A673 (cell line): ENCODE results near the gene CSTA. TPM values are rescaled to one million over a fixed set of nuclear protein-coding genes. Genes with fewer than 3 reads are reported as not detected.

Experiments used
- BruUV-seq: library from RNA; stranded (reverse); fragments of 400-500 nt; replicated peaks from 2 replicates; lab custom pipeline; 2021; lab: Mats Ljungman, UMichigan
- CTCF ChIA-PET: fragments of 300-600 bp; sonication (Branson Sonifier 250); formaldehyde crosslinking; loops from one replicate; lab custom pipeline; 2022; ENCODE audit warnings: antibody characterized with exemption; lab: Charles Lee
- POLR2A ChIA-PET: fragments of 300-600 bp; sonication (Branson Sonifier 250); formaldehyde crosslinking; loops from one replicate; lab custom pipeline; 2022; ENCODE audit warnings: antibody characterized with exemption; ENCODE audit not compliant: low non-redundant PET; lab: Charles Lee
- DNase-seq: peaks from one replicate; pipeline ENCODE4 v3.0.0-alpha.2; 2015; ENCODE audit warnings: low spot score
- H3K27ac ChIP-seq: fragments of 200-600 bp; sonication (generic); 2 replicates; pipeline ENCODE4 v1.5.1; 2016; ENCODE audit warnings: mixed run types, low read depth, mild to moderate bottlenecking, mixed read lengths, antibody characterized with exemption, low read length; ENCODE audit not compliant: poor library complexity, severe bottlenecking
- H3K27me3 ChIP-seq: fragments of 200-600 bp; sonication (generic); replicated peaks from 2 replicates; pipeline ENCODE4 v1.6.1; 2017; ENCODE audit warnings: mixed run types, low read depth, mild to moderate bottlenecking, mixed read lengths, antibody characterized with exemption, low read length; ENCODE audit not compliant: insufficient read depth, poor library complexity
- H3K36me3 ChIP-seq: fragments of 200-600 bp; sonication (generic); 2 replicates; pipeline ENCODE4 v1.6.1; 2016; ENCODE audit warnings: mixed run types, mild to moderate bottlenecking, mixed read lengths, antibody characterized with exemption, low read length; ENCODE audit not compliant: insufficient read depth, poor library complexity, severe bottlenecking
- H3K4me1 ChIP-seq: fragments of 200-600 bp; sonication (generic); 2 replicates; pipeline ENCODE4 v1.6.1; 2017; ENCODE audit warnings: mixed run types, mild to moderate bottlenecking, mixed read lengths, antibody characterized with exemption, low read length; ENCODE audit not compliant: insufficient read depth, poor library complexity, severe bottlenecking
- H3K4me3 ChIP-seq: fragments of 200-600 bp; sonication (generic); 2 replicates; pipeline ENCODE4 v1.5.1; 2016; ENCODE audit warnings: low read depth, mixed run types, mild to moderate bottlenecking, mixed read lengths, low read length; ENCODE audit not compliant: poor library complexity, severe bottlenecking
- H3K9me3 ChIP-seq: fragments of 200-600 bp; sonication (generic); 2 replicates; pipeline ENCODE4 v1.6.1; 2016; ENCODE audit warnings: mixed run types, low read depth, mild to moderate bottlenecking, mixed read lengths, antibody characterized with exemption, low read length; ENCODE audit not compliant: poor library complexity, severe bottlenecking
- CTCF ChIP-seq: fragments of 300-800, 200-600 bp; sonication (generic); conservative IDR thresholded peaks from 2 replicates; pipeline ENCODE4 v1.5.1; 2017; ENCODE audit warnings: low read depth, mild to moderate bottlenecking, antibody characterized with exemption, low read length, moderate library complexity, mixed read lengths
- EZH2 ChIP-seq: fragments of 200-600 bp; sonication (generic); IDR thresholded peaks from 2 replicates; pipeline ENCODE4 v1.6.1; 2017; ENCODE audit warnings: borderline replicate concordance, low read depth, mild to moderate bottlenecking, mixed read lengths, antibody characterized with exemption, low read length; ENCODE audit not compliant: poor library complexity, severe bottlenecking
- intact Hi-C: fragments of 100-400 bp; cut with micrococcal nuclease; formaldehyde crosslinking; loops from one replicate; pipeline ENCODE4 v1.10.0; 2022; ENCODE audit not compliant: unreplicated experiment
- total RNA-seq: library from RNA; stranded (reverse); gene quantifications from 2 replicates; pipeline ENCODE4 v1.2.3, GENCODE V29; 2021

CSTA gene
- total RNA-seq, 1 experiment from 2014 or later = 6.5 TPM

DNA sequence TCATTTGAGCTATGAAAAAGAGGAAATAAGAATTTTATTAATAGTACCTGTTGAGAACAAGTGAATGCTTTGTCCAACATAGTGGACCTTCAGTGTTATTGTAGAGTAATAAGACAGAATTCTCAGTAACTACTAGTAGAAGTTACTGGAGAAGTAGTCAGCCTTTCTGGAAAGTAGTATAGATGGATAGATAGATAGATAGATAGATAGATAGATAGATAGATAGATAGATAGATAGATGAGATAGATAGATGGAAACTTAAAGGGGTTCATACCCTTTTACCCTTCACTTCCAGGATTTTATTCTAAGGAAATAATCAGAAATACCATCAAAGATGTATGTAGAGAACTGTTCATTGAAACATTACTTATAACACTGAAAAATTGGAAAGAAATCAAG lies 64.1 kb downstream of the CSTA start:
- H3K36me3 ChIP-seq = no peaks in the 10 kb centered on the region
- ChIA-PET POLR2A (interaction anchor here (0.8 kb wide), 1 partner anchor 124 kb away, joined by 4 read pairs; no protein-coding TSS in a partner anchor), CTCF (interaction anchor here (0.7 kb wide), 1 partner anchor 83 kb away, joined by 3 read pairs; no protein-coding TSS in a partner anchor)
- no peaks in the 10 kb centered on the region for H3K27me3 ChIP-seq
- H3K27ac ChIP-seq = no peak overlapping the region
- no peaks in the 10 kb centered on the region for H3K9me3 ChIP-seq
- no peak for DNase-seq
- H3K4me3 ChIP-seq = no peak overlapping the region
- H3K4me1 ChIP-seq = peaks cover 19% of the 10 kb centered on the region
- intact Hi-C loops = no loop called here
- TF ChIP-seq EZH2 (no peak), CTCF (no peak)
- no TSS peak for BruUV-seq

DNA sequence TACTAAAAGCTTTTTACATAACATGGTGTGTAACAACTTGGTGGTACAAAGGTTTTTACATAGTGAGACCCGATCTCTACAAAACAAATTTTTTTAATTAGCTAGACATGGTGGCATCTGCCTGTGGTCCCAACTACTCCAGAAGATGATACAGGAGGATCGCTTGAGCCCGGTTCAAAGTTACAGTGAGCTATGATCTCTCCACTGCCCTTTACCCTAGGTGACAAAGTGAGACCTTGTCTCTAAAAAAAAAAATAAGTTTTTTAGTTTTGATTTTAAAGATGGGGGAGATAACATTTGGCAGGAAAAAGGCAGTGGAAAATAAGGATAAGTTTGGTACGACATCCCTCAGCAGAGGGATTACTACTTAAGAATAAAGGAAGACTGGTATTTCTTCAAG lies 64.8 kb downstream of the CSTA start:
- TF ChIP-seq EZH2 (no peak), CTCF (no peak)
- DNase-seq = no peak
- POLR2A ChIA-PET = interaction anchor here (0.8 kb wide), 1 partner anchor 123 kb away, joined by 4 read pairs; no protein-coding TSS in a partner anchor
- CTCF ChIA-PET = interaction anchor here (0.7 kb wide), 1 partner anchor 83 kb away, joined by 3 read pairs; no protein-coding TSS in a partner anchor
- Histone ChIP-seq H3K9me3 (no peaks in the 10 kb centered on the region), H3K27ac (no peak overlapping the region), H3K4me3 (no peak overlapping the region), H3K4me1 (peaks cover 26% of the 10 kb centered on the region), H3K27me3 (no peaks in the 10 kb centered on the region), H3K36me3 (no peaks in the 10 kb centered on the region)
- no TSS peak for BruUV-seq
- intact Hi-C loops = loop anchor here (10.0 kb wide), 1 partner anchor 875 kb away; no protein-coding TSS in a partner anchor

DNA sequence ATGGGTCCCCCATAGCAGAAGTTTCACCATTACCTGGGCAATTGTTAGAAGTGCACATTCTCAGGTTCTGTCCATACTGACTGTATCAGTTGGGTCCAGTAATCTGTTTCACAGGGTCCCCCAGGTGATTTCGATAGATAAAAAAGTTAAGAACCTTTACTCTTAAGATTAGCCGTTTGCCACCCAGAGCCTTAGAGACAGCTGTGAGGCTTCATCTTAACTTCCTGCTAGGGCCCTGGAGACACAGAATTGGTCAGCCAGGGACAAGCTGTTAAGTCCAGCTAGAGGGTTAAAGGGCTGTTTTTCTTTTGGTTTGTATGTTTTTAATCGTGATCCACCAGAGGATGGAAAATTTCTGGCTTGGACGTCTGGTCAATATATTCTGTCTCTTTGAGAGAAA lies 65.6 kb downstream of the CSTA start:
- intact Hi-C loops = loop anchor here (10.0 kb wide), 1 partner anchor 874 kb away; no protein-coding TSS in a partner anchor
- no peak for TF ChIP-seq CTCF
- no peak for TF ChIP-seq EZH2
- DNase-seq = no peak
- H3K9me3 ChIP-seq = no peaks in the 10 kb centered on the region
- no peaks in the 10 kb centered on the region for H3K27me3 ChIP-seq
- ChIA-PET POLR2A (no interaction called here), CTCF (no interaction called here)
- peaks cover 29% of the 10 kb centered on the region for H3K4me1 ChIP-seq
- H3K4me3 ChIP-seq = no peak overlapping the region
- BruUV-seq = no TSS peak
- no peaks in the 10 kb centered on the region for H3K36me3 ChIP-seq
- no peak overlapping the region for H3K27ac ChIP-seq

Other genes starting within 250 kb of the CSTA start
- not detected in 2 replicates for gene CASR, start 141.6 kb upstream of the CSTA start, total RNA-seq
- 74.3 and 75.3 TPM in 2 replicates for gene MIX23, start 58.0 kb downstream of the CSTA start, total RNA-seq
- 54.7 and 58.1 TPM in 2 replicates for gene FAM162A, start 58.9 kb downstream of the CSTA start, total RNA-seq
- 4.6 and 5.4 TPM in 2 replicates for gene WDR5B, start 90.8 kb downstream of the CSTA start, total RNA-seq
- gene KPNA1, start 189.7 kb downstream of the CSTA start, total RNA-seq = 99.0 and 110 TPM in 2 replicates
- 10.6 and 10.8 TPM in 2 replicates for gene PARP9, start 239.1 kb downstream of the CSTA start, total RNA-seq
- 16.6 and 18.9 TPM in 2 replicates for gene DTX3L, start 239.1 kb downstream of the CSTA start, total RNA-seq